Measurements from ENCODE around the gene ALPL.

ALPL gene

GRCh38 chr1:21621761-21622436, 112.7 kb downstream of the ALPL start:
- no peak for DNase-seq

GRCh38 chr1:21622466-21623315, 113.5 kb downstream of the ALPL start:
- DNase-seq, result peak in 3 of 5 donors; percentile 15 to 43 (median 31)

GRCh38 chr1:21623410-21623961, 114.3 kb downstream of the ALPL start:
- DNase-seq, result no peak

GRCh38 chr1:21624571-21625389, 115.6 kb downstream of the ALPL start:
- DNase-seq, result no peak

- no peak for DNase-seq
Observed at GRCh38 chr1:21625390-21626190, 116.4 kb downstream of the ALPL start.

GRCh38 chr1:21626921-21627339, 117.7 kb downstream of the ALPL start:
- no peak for DNase-seq

Measured in T-helper 1 cell (primary cell).